MM.1S (cell line): ENCODE measurements around the gene SFTPB.

Experiments
- DNase-seq: peaks from one replicate; pipeline ENCODE4 v3.0.0-alpha.2; 2015
- H2AFZ ChIP-seq: fragments of 300-600 bp; sonication (generic); 2 replicates; pipeline ENCODE4 v1.6.0; 2016; ENCODE audit warnings: antibody characterized with exemption, low read length
- H3F3A ChIP-seq: fragments of 300-600 bp; sonication (generic); 2 replicates; pipeline ENCODE4 v1.6.1; 2016; ENCODE audit warnings: mild to moderate bottlenecking, antibody characterized with exemption, low read length, moderate library complexity, mixed read lengths; ENCODE audit not compliant: insufficient read depth
- H3K27ac ChIP-seq: fragments of 300-600 bp; sonication (generic); 2 replicates; pipeline ENCODE4 v1.5.1; 2016; ENCODE audit warnings: mild to moderate bottlenecking, low read length
- H3K27me3 ChIP-seq: fragments of 300-600 bp; sonication (generic); replicated peaks from 2 replicates; pipeline ENCODE4 v1.6.0; 2016; ENCODE audit warnings: low read length; ENCODE audit not compliant: insufficient read depth
- H3K36me3 ChIP-seq: fragments of 300-600 bp; sonication (generic); replicated peaks from 2 replicates; pipeline ENCODE4 v1.6.1; 2016; ENCODE audit warnings: mild to moderate bottlenecking, low read length, mixed read lengths; ENCODE audit not compliant: insufficient read depth
- H3K4me1 ChIP-seq: fragments of 300-600 bp; sonication (generic); 2 replicates; pipeline ENCODE4 v1.6.1; 2016; ENCODE audit warnings: low read length, mixed read lengths
- H3K4me2 ChIP-seq: fragments of 300-600 bp; sonication (generic); 2 replicates; pipeline ENCODE4 v1.6.0; 2016; ENCODE audit warnings: low read depth, low read length
- H3K4me3 ChIP-seq: fragments of 300-600 bp; sonication (generic); 2 replicates; pipeline ENCODE4 v1.5.1; 2016; ENCODE audit warnings: low read length, mixed read lengths
- H3K79me2 ChIP-seq: fragments of 300-600 bp; sonication (generic); 2 replicates; pipeline ENCODE4 v1.6.1; 2016; ENCODE audit warnings: mixed run types, low read length, mixed read lengths
- H3K9ac ChIP-seq: fragments of 300-600 bp; sonication (generic); 2 replicates; pipeline ENCODE4 v1.6.1; 2016; ENCODE audit warnings: low read length, mixed read lengths
- H3K9me2 ChIP-seq: fragments of 300-600 bp; sonication (generic); replicated peaks from 2 replicates; pipeline ENCODE4 v1.6.1; 2016; ENCODE audit warnings: mild to moderate bottlenecking, low read length, mixed read lengths; ENCODE audit not compliant: insufficient read depth
- H3K9me3 ChIP-seq: fragments of 300-600 bp; sonication (generic); replicated peaks from 2 replicates; pipeline ENCODE4 v1.6.1; 2016; ENCODE audit warnings: mild to moderate bottlenecking, low read length, mixed read lengths; ENCODE audit not compliant: insufficient read depth
- H4K20me1 ChIP-seq: fragments of 300-600 bp; sonication (generic); 2 replicates; pipeline ENCODE4 v1.6.1; 2016; ENCODE audit warnings: mild to moderate bottlenecking, low read length, moderate library complexity, mixed read lengths; ENCODE audit not compliant: insufficient read depth
- CTCF ChIP-seq: fragments of 300-600 bp; sonication (generic); IDR thresholded peaks from 2 replicates; pipeline ENCODE4 v1.5.1; 2016; ENCODE audit warnings: antibody characterized with exemption, low read length, mixed read lengths
- EZH2 ChIP-seq: fragments of 300-600 bp; sonication (generic); optimal IDR thresholded peaks from 2 replicates; pipeline ENCODE3; 2017; ENCODE audit warnings: low read depth, mild to moderate bottlenecking, antibody characterized with exemption, low read length, mixed read lengths
- EZH2phosphoT487 ChIP-seq: fragments of 300-600 bp; sonication (generic); IDR thresholded peaks from 2 replicates; pipeline ENCODE4 v1.6.1; 2018; ENCODE audit warnings: antibody characterized with exemption, low read length

SFTPB gene

GRCh38 chr2:85697096-85697495 is 29.1 kb upstream of the SFTPB start:
- H2AFZ ChIP-seq, result no peak overlapping the region
- H3F3A ChIP-seq, result no peaks in the 10 kb centered on the region
- TF ChIP-seq EZH2phosphoT487, result no peak
- no peak for TF ChIP-seq CTCF
- TF ChIP-seq EZH2, result no peak
- no peak overlapping the region for H3K9ac ChIP-seq
- H3K9me2 ChIP-seq, result no peaks in the 10 kb centered on the region
- H3K4me1 ChIP-seq, result peaks cover 2% of the 10 kb centered on the region; the same call in 1 of the 2 replicates
- no peak overlapping the region for H3K27ac ChIP-seq
- H3K79me2 ChIP-seq, result no peaks in the 10 kb centered on the region
- no peaks in the 10 kb centered on the region for H4K20me1 ChIP-seq
- no peak for DNase-seq
- H3K4me3 ChIP-seq, result no peak overlapping the region
- no peaks in the 10 kb centered on the region for H3K27me3 ChIP-seq
- no peaks in the 10 kb centered on the region for H3K36me3 ChIP-seq
- no peak overlapping the region for H3K4me2 ChIP-seq
- no peaks in the 10 kb centered on the region for H3K9me3 ChIP-seq

- no peak overlapping the region for H3K27ac ChIP-seq
- H3K4me3 ChIP-seq, result no peak overlapping the region
- no peaks in the 10 kb centered on the region for H3K9me2 ChIP-seq
- no peaks in the 10 kb centered on the region for H3K27me3 ChIP-seq
- H3F3A ChIP-seq, result no peaks in the 10 kb centered on the region
- DNase-seq, result no peak
- TF ChIP-seq EZH2 (no peak), CTCF (no peak), EZH2phosphoT487 (no peak)
- no peaks in the 10 kb centered on the region for H4K20me1 ChIP-seq
- no peaks in the 10 kb centered on the region for H3K36me3 ChIP-seq
- H3K79me2 ChIP-seq, result no peaks in the 10 kb centered on the region
- H2AFZ ChIP-seq, result no peak overlapping the region
- H3K9me3 ChIP-seq, result no peaks in the 10 kb centered on the region
- H3K4me1 ChIP-seq, result no peaks in the 10 kb centered on the region
- H3K4me2 ChIP-seq, result no peak overlapping the region
- no peak overlapping the region for H3K9ac ChIP-seq
Measured at GRCh38 chr2:85695691-85696668, 28.0 kb upstream of the SFTPB start.

- H3F3A ChIP-seq, result no peaks in the 10 kb centered on the region
- H3K4me3 ChIP-seq, result no peak overlapping the region
- no peaks in the 10 kb centered on the region for H4K20me1 ChIP-seq
- no peaks in the 10 kb centered on the region for H3K9me3 ChIP-seq
- H3K4me2 ChIP-seq, result no peak overlapping the region
- DNase-seq, result no peak
- H3K9ac ChIP-seq, result no peak overlapping the region
- no peaks in the 10 kb centered on the region for H3K9me2 ChIP-seq
- no peaks in the 10 kb centered on the region for H3K27me3 ChIP-seq
- no peaks in the 10 kb centered on the region for H3K79me2 ChIP-seq
- H3K27ac ChIP-seq, result no peak overlapping the region
- H2AFZ ChIP-seq, result no peak overlapping the region
- no peaks in the 10 kb centered on the region for H3K36me3 ChIP-seq
- no peaks in the 10 kb centered on the region for H3K4me1 ChIP-seq
- TF ChIP-seq EZH2, result no peak
- no peak for TF ChIP-seq CTCF
- no peak for TF ChIP-seq EZH2phosphoT487
Measured at GRCh38 chr2:85695121-85695520, 27.1 kb upstream of the SFTPB start.
